Stimulated activated CD4-positive, alpha-beta T cell treated with anti-CD3 and anti-CD28 coated beads, Interleukin-4, amount 100 ng/mL, for 24 hours (primary cell): Measurements from ENCODE around the gene HAUS3.
"Not testable (repeated sequence)": the region's sequence is repeated elsewhere in the genome, so short reads cannot be mapped to it uniquely, and the experiment has no call there.

Source experiments
- DNase-seq: peaks from one replicate; pipeline ENCODE4 v3.0.0-alpha.2; 2020

Gene HAUS3

DNA sequence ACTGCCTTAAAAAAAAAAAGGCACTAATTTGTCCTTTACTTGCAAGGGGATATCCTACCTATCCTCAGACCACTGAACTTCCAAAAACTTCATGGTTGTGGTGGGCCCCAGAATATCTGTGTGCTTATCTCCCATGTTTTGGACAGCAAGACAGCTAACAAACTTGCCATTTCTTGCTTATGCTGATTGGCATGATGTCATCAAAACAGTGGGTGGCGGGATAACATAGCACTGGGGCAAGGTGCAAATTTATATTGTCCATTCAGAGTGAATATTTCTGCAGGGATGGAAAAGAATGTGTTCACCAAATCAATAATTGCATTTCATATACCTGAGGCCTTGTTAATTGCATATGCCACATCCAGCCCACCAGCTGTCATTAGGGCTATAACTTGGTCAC lies 23.5 kb downstream of the HAUS3 start:
- DNase-seq: no peak

DNA sequence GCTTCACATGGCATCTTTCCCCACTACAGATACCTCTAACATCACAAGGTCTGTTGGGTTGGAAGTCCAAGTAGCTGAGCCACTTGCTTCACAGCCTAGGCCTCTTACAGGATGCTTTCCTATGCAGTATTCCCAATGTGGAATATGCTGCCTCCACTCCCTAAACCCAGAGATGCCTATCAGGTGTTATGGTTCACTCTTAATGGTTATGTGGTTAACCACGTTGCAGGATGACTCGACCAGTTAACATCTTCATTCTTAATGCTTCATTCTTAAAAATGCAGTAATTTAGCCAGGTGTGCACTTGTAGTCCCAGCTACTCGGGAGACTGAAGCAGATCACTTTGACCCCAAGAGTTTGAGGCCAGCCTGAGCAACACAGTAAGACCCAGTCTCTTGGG lies 24.2 kb downstream of the HAUS3 start:
- DNase-seq: no peak

- no peak for DNase-seq
Observed at GRCh38 chr4:2212831-2213230, 29.1 kb downstream of the HAUS3 start.

DNA sequence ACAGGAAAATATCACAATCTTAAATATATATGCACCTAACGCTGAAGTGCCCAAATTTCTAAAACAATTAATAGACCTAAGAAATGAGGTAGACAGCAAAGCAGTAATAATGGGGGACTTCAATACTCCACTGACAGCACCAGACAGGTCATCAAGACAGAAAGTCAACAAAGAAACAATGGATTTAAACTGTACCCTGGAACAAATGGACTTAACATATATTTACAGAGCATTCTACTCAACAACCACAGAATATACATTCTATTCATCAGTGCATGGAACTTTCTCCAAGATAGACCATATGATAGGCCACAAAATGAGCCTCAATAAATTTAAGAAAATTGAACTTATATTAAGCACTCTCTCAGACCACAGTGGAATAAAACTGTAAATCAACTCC lies 39.1 kb downstream of the HAUS3 start:
- not testable (repeated sequence) for DNase-seq

GRCh38 chr4:2194496-2194895 lies 47.4 kb downstream of the HAUS3 start:
- no peak for DNase-seq

GRCh38 chr4:2193326-2193725 lies 48.6 kb downstream of the HAUS3 start:
- DNase-seq: no peak

GRCh38 chr4:2186865-2187172 lies 55.1 kb downstream of the HAUS3 start:
- no peak for DNase-seq

DNA sequence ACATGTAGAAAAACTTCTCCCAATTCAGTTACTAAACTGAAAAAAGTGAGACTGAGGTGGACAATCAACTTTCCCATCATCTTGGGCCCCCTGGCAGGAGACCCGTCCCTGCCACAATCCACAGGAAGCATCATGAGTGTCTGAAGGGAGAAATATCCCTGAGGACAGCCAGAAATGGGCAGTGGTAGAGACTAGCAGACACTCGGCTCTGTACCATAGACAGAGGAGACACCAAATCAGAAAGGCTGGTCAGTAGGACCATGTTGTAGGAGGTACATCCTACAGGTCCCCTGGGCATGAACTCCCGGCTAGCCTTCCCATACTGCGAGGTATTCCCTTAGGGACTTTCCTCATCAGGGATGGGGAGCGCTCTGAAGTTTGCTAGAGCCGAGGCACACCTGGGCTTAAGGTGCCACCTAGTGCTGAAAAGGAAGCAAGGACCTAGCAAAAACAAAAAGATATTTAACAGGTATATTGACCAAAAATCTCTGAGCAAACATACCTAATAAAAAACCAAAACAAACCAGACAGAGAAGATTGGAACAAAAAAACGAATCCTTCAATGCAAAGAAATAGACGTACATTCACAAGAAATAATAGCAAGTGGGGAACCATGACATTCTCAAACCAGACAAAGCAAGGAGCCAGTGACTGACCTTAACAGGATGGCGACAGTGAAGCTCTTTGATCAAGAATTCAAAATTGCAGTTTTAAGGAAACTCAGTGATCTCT lies 55.6 kb downstream of the HAUS3 start:
- DNase-seq: no peak

GRCh38 chr4:2183394-2183793 lies 58.5 kb downstream of the HAUS3 start:
- no peak for DNase-seq

DNA sequence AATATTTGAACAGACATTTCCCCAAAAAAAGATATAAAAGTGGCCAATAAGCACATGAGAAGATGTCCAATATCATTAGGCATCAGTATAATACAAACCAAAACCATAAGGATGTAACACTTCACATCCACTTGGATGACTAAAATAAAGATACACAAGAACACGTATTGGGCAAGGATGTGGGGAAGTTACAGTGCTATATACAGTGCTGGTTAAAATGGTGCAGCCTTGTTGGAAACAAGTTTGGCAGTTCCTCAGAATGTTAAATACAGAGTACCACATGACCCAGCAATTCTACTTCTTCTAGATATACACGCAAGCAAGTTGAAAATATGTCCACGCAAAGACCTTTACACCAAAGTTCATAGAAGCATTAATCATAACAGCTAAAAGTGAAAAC lies 58.9 kb downstream of the HAUS3 start:
- no peak for DNase-seq

- DNase-seq: no peak
Observed at GRCh38 chr4:2180410-2180809, 61.5 kb downstream of the HAUS3 start.

- no peak for DNase-seq
Observed at GRCh38 chr4:2179717-2180116, 62.2 kb downstream of the HAUS3 start.

- DNase-seq: no peak
Observed at GRCh38 chr4:2178986-2179385, 62.9 kb downstream of the HAUS3 start.
